NB4 (cell line): ENCODE data around the gene EXOC3L2.

Experiments
- MAX ChIP-seq: IDR thresholded peaks from 2 replicates; pipeline ENCODE4 v1.6.1; 2011; ENCODE audit warnings: low read depth, low read length
- POLR2A ChIP-seq: IDR thresholded peaks from 2 replicates; pipeline ENCODE4 v1.6.1; 2011; ENCODE audit warnings: mild to moderate bottlenecking; ENCODE audit not compliant: insufficient read length; ENCODE audit errors: extremely low read depth

GRCh38 chr19:45255611-45256157 is 10.5 kb upstream of the EXOC3L2 start:
- TF ChIP-seq POLR2A, result no peak
- no peak for TF ChIP-seq MAX
